HG03196 (cell line): ENCODE measurements around the gene IRF6.

Experiments used
- ATAC-seq: cut with Tn5 transposase; IDR thresholded peaks from one replicate; pipeline ENCODE4 v1.9.1; 2021; ENCODE audit not compliant: unreplicated experiment

The IRF6 gene

DNA sequence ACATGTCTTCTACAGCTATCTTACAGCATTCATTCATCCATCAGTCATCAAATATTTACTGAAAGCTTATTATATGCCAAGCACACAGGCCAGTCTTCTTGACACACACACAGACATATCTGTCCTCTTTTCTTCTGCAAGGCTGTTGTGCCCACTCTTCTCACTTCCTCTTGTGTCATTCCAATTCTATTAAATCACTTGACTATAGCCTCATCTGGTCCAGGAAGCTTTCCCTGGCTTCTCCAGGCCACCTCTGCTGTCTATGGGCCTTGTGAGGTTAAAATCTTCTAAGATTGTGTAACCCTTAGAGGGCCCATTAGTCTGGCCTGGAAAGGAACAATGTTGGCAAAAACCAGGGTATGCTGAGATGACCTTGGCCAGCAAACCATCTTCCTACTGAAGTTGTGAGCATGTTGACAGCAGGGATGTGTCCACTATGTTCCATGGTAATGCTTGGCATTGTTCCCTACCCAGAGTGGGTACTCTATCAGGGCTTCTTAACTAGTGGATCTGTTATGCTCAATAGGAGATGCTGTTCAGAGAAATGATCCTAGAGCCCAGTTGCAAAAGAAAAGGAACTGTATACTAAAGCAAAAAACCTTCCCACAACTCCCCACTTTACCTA lies 44.8 kb downstream of the IRF6 start:
- no peak for ATAC-seq

GRCh38 chr1:209759829-209760359 lies 46.0 kb downstream of the IRF6 start:
- ATAC-seq = no peak

DNA sequence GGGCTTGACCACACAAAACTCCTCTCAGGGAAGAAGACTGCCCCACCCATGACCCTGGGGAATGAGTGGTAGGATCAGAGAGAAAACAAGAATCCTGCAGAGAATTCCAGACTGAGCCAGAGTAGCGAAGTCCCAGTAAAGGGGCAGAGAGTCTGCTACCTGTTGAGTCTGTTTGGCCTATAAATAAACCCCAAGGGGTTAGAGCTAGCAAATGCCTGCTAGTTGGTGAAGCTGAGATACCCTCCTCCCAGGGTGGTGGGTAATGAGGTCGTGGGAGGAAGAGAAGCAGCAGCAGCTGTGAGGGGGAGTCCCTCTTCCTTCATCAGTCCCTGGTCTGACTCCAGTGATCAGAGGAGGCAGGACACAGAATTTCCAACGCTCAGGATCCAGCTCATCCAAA lies 47.5 kb downstream of the IRF6 start:
- ATAC-seq = no peak

- peak; percentile 24 for ATAC-seq
Observed at GRCh38 chr1:209756615-209757445, 49.1 kb downstream of the IRF6 start.

DNA sequence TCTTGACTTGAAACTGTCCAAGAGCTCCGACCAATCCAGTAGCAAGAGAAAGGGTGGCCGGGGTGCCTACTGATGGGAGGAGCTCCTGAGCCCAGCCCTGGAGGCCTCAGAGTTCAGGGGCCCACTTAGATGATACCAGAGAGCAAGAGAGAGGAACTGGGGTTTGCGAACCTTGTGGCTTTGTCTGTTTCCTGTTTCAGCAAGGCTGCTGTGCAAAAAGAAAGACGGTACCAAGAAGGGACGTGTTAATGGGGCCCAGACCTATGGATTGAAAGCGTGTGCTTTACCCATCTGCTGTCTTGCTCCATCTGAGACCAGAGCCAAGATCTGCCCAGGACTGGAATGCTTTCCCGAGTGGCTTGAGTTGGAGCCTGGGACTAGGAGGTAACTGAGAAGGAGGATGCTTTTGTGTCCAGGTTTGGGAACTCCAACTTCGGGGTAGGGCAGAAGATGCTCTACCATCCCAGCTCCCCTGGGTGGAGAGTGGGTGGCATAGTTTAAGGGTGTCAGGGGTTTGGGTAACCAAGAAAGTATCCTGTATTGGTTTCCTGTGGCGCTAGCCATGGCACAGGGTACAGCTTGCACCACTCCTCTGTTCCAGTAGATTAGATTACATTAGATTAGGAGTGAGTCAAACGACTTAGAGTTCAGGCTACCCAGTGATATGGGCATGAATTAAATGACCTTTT lies 49.9 kb downstream of the IRF6 start, which contains the start of gene TRAF3IP3:
TRAF3IP3 (plus strand) TSS at position 128 of the 689 bp plus-strand sequence. CDS start 3,987 bp downstream, outside the sequence.
- peak; percentile 75 for ATAC-seq

GRCh38 chr1:209755256-209755655 lies 50.7 kb downstream of the IRF6 start:
- no peak for ATAC-seq

DNA sequence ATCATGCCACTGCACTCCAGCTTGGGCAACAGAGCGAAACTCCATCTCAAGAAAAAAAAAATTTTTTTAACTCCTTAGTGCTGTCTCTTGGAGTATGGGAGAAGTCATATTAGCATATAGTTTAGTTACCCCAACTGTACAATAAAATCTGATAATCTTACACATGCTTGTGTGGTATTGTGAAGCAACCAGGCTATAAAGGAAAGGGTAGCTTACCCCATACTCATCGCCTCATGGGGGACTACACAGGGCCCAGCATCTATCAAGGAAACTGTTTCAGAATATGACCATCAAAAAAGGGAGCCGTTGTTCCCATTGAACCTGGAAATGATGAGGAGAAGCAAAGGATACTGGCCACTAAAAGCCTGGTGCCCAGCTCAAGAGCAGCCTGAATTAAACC lies 53.1 kb downstream of the IRF6 start:
- ATAC-seq = no peak

DNA sequence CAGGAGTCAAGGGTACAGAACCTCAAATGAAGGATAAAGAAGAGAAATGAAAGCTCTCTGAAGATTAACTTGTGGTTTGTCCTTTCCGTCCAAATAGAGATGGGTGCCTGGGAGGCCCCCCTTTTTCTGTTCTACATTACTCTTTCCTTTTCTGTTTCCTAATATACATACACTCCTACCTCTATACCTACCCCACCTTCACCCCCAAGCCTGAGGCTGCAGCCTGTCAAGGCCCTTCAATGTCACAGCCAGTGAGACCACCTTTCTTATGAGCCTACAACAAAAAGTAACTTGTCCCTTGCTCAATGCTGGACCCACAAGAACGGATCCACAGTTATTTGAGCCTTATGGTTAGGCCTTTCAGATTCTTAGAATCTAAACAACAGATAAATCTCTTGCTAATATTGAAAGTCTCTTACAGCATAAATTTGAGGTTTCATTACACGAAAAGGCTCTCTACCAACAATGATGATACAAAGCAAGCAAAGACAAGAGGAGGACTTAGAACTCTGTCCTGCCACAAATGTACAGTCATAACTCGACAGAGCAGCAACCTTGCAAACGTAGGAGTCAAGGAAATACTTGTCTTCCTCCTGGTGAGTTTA lies 54.2 kb downstream of the IRF6 start:
- ATAC-seq = peak; percentile 46

DNA sequence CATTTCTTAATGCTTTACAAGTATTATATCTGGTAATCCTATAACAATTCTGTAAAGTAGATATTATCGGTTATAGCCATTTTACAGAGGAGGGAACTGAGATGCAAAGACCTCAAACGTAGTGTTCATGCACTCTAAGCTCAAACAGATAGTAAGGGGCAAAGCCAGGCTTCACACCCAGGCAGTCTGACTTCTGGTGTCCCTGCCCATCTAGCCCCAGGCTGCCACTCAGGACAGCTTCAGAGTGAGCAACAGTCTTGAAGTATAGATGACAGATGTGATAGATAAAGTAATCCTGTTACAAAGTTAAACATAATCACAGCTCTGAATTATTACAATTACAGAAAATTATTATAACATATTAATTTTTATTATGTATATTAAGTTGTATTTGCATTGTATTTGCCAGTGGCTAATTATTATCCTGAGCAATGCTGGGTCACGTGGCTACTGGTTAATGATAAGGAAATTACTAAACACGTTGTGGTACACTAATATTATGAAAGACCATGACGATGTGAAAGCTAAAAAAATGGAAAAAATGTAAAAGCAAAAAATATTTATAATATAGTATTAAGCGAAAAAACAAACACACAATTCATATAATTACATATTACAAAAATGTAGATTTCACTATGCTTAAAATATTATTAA lies 56.1 kb downstream of the IRF6 start:
- no peak for ATAC-seq

- no peak for ATAC-seq
Observed at GRCh38 chr1:209749205-209749604, 56.7 kb downstream of the IRF6 start.

DNA sequence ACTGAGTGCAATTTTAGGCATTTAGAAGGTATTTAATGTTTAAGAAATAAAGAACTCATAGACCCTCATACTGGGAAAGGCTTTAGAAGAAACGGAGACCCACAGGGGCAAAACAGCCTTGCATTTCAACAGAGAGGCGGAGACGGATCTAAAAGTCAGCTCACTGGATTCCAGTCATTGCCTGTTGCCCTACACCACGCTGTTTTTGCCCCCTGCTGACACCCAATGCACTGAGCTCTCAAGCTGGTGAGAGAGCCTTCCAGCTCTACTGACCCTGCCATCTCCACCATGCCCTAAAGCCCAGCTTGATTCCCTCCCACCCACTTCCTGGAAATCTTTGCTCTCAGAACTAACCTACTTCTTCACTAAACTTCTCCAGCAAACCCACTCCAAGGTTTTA lies 57.3 kb downstream of the IRF6 start:
- no peak for ATAC-seq

DNA sequence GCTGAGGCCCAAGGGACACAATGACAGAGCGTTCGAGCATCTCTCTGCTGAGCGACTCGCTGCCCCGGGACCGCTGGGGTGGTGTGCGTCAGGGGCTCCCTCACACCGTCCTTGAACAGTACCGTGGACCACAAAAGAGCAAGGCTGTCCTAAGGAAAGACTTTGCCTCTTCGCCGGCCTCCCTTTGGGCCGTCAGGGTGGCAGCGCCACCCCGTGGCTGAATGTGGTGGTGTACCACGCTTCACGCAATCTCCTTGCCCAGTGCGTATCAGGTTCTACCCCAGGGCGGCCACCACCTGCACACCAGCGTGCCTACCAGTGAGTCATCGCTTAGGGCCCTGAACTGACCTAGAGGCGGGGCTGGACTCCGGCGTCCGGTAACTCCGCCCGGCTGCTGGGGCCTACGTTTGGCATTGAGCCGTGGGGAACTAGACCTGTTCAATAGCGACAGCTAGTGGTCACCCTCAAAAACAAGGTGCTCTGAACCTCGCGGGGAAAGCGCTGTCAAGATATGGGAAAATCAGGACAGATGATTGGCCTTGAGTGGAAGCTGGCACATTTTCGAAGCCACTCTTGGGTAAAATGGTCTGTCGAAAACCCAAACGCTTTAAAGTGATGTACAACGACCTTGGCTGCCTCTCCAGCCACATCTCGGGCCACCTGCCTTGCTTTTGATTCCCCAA lies 58.2 kb downstream of the IRF6 start:
- peak; percentile 88 for ATAC-seq

DNA sequence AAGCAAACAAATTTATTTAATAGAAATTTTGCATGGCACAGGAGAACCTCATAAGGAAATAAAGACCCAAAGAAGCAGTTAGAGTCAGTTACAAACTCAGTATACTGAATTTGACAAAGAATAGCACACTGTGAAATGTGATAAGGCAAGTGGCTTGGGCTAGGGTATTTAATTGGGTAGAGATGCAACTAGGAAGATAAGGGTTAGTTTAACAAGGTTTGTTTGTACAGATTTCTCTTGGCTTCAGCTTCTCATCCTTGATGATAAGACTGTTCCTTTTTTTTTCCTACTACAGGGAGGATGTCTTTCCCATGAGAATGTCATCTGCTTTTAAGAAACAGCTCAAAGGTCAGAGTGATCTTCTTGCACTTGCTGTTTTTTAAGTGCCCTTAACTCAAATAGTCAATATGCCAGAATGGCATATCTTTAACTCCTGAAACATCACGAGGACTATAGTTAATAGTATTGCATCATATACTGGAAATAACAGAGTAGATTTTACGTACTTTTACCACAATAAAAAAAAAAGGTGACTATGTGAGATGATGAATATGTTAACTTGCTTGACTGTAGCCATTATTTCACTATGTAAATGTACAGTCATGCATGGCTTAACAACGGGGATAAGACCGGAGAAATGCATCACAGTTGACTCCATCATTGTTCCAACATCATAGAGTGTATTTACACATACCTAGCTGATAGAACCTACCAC lies 59.3 kb downstream of the IRF6 start:
- no peak for ATAC-seq

GRCh38 chr1:209743145-209743482 lies 62.8 kb downstream of the IRF6 start:
- ATAC-seq = no peak

GRCh38 chr1:209742409-209743144 lies 63.4 kb downstream of the IRF6 start:
- no peak for ATAC-seq

- ATAC-seq = no peak
Observed at GRCh38 chr1:209741889-209742288, 64.1 kb downstream of the IRF6 start.

DNA sequence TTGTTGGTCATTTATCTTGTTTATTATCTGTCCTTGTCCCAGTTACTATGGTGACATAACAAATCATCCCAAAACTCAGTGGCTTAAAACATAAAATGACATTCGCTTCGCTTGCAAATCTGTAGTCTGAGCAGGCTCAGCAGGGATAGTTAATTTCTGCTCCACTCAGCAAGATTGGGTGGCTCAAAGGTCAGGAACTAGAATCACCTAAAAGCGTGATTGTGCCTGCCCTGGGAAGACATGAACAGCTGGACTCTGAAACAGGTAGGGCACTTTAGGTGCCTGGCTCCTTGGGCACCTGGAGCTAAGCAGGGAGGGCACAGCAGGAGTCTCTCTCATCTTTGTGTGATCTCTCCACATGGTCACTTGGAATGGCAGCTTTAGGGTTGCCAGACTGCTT lies 64.7 kb downstream of the IRF6 start:
- no peak for ATAC-seq

GRCh38 chr1:209738270-209738669 lies 67.7 kb downstream of the IRF6 start:
- no peak for ATAC-seq

DNA sequence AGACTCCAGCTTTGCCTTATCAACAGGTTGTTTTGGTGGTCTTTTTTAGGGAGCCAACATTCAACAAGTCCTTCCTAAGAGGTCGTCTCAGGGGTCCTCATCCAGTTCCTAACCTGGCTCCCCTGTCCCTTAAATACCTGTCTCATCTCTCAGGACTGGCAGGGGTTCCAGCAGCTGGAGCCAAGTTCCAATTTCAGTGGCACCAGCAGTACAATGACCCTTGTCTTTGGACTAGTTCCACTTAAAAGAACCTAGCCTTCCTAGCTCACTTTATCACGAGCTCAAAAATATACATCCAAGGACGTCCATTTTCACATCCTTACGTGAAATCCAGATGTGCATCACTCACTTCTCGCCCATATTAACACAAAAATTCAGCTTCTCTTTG lies 68.8 kb downstream of the IRF6 start:
- no peak for ATAC-seq
